Lower leg skin (tissue), 3 donors: ENCODE data around the gene SASH1.

Experiments
- CTCF ChIP-seq, 3 donors: fragments of 450-650 bp; IDR thresholded peaks; one replicate each; pipeline ENCODE4 v1.5.1; 2016; ENCODE audit warnings: antibody characterized with exemption in 3 of 3, mild to moderate bottlenecking in 3 of 3, moderate library complexity in 2 of 3
- POLR2A ChIP-seq, 2 donors: fragments of 450-650 bp; IDR thresholded peaks; one replicate each; pipeline ENCODE4 v1.6.1; 2016 to 2017; ENCODE audit warnings: antibody characterized with exemption in 2 of 2, mild to moderate bottlenecking in 1 of 2, moderate library complexity in 1 of 2

GRCh38 chr6:148557796-148558321 lies 215.2 kb downstream of the SASH1 start:
- TF ChIP-seq POLR2A (IDR thresholded peaks at IDR 0.05), result no peak
- no peak for TF ChIP-seq CTCF (IDR thresholded peaks at IDR 0.05)
